Rectal smooth muscle tissue (tissue), 1 donor: ENCODE data around the gene MUC5B.

Source experiments
- H3K27ac ChIP-seq: one replicate; pipeline ENCODE4 v1.7.0; 2013; ENCODE audit warnings: low read depth, low read length, inconsistent platforms
- H3K27me3 ChIP-seq: one replicate; pipeline ENCODE4 v1.7.0; 2013; ENCODE audit warnings: low read length; ENCODE audit not compliant: control insufficient read depth, insufficient read depth
- H3K36me3 ChIP-seq: one replicate; pipeline ENCODE4 v1.7.0; 2013; ENCODE audit warnings: low read length; ENCODE audit not compliant: control insufficient read depth, insufficient read depth
- H3K4me1 ChIP-seq: one replicate; pipeline ENCODE4 v1.7.0; 2013; ENCODE audit warnings: low read length; ENCODE audit not compliant: control insufficient read depth, insufficient read depth
- H3K4me3 ChIP-seq: one replicate; pipeline ENCODE4 v1.7.0; 2013; ENCODE audit warnings: low read length
- H3K9ac ChIP-seq: one replicate; pipeline ENCODE4 v1.7.0; 2013; ENCODE audit warnings: low read length

The MUC5B gene

GRCh38 chr11:1231396-1232020, 8.6 kb downstream of the MUC5B start:
- peaks cover 2% of the 10 kb centered on the region for H3K27me3 ChIP-seq
- no peak overlapping the region for H3K9ac ChIP-seq
- H3K36me3 ChIP-seq = no peaks in the 10 kb centered on the region
- H3K4me1 ChIP-seq = no peaks in the 10 kb centered on the region
- H3K4me3 ChIP-seq = no peak overlapping the region
- H3K27ac ChIP-seq = no peak overlapping the region

GRCh38 chr11:1232021-1232882, 9.4 kb downstream of the MUC5B start:
- Histone ChIP-seq H3K27ac (no peak overlapping the region), H3K27me3 (peaks cover 2% of the 10 kb centered on the region), H3K4me3 (no peak overlapping the region), H3K4me1 (no peaks in the 10 kb centered on the region), H3K36me3 (no peaks in the 10 kb centered on the region), H3K9ac (no peak overlapping the region)

DNA sequence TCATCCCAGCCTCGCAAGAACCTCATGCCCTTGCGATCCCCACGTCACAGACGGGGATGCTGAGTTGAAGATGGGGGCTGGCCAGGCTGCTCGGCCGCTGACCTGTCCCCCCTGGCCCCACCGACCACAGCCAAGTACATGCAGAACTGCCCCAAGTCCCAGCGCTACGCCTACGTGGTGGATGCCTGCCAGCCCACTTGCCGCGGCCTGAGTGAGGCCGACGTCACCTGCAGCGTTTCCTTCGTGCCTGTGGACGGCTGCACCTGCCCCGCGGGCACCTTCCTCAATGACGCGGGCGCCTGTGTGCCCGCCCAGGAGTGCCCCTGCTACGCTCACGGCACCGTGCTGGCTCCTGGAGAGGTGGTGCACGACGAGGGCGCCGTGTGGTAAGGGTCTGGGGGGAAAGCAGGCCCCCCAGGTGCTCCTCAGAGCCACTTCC, 10.0 kb downstream of the MUC5B start:
- Histone ChIP-seq H3K36me3 (no peaks in the 10 kb centered on the region), H3K4me3 (no peak overlapping the region), H3K4me1 (no peaks in the 10 kb centered on the region), H3K27ac (no peak overlapping the region), H3K9ac (no peak overlapping the region), H3K27me3 (peaks cover 2% of the 10 kb centered on the region)

DNA sequence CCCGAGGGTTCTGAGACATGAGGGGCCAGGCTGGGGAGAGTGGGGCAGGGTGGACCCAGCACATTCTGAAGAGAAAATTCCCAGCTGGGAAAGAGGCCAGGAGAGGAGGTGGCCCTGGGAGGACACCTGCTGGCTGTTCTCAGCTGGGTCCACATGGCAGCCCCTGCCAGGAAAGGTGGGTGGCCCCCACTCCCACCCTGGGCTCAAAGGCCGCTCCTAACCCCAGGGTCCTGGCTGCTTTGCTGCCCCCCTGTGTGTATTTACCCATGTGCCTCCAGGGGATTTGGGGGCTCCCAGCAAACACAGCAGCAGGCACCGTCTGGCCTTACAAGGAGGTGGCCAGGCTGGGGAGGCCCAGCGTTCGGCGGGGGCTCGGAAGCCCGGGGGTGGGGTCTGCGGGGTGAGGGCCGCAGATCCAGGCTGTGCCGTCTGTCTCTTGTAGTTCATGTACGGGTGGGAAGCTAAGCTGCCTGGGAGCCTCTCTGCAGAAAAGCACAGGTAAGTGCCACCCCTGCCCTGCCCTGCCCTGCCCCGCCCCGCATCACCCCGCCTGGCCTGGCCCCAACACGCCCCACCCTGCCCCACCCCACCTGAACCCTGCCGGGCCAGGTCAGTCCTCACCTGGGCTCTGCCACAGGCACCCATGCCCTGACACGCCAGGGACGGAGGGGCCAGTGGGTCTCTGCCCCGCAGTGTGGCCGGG, 10.6 kb downstream of the MUC5B start:
- H3K27me3 ChIP-seq = peaks cover 2% of the 10 kb centered on the region
- H3K27ac ChIP-seq = no peak overlapping the region
- no peak overlapping the region for H3K9ac ChIP-seq
- H3K36me3 ChIP-seq = no peaks in the 10 kb centered on the region
- H3K4me3 ChIP-seq = no peak overlapping the region
- no peaks in the 10 kb centered on the region for H3K4me1 ChIP-seq

GRCh38 chr11:1234054-1234720, 11.3 kb downstream of the MUC5B start:
- Histone ChIP-seq H3K36me3 (no peaks in the 10 kb centered on the region), H3K27me3 (peaks cover 2% of the 10 kb centered on the region), H3K4me1 (no peaks in the 10 kb centered on the region), H3K27ac (no peak overlapping the region), H3K4me3 (no peak overlapping the region), H3K9ac (no peak overlapping the region)

DNA sequence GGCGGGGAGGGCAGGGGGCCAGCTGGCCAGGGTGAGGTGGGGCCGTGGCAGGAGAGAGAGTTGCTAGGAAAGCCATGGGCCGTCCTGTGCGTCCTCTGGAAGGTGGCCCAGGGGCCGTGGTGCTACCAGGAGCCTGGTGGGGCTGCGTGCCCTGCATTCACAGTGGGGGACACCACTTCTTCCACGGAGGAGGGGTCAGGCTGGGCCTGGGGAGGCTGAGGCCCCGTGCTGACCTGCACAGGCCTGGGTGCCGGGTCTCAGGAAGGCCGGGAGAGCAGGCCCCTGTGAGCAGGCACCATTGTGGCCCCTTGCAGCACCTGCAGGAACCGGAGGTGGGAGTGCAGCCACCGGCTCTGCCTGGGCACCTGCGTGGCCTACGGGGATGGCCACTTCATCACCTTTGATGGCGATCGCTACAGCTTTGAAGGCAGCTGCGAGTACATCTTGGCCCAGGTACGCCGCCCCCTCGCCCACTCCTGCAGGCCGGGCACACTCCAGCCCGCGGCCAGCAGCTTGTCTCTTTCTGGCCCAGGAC, 12.0 kb downstream of the MUC5B start:
- Histone ChIP-seq H3K27me3 (peaks cover 2% of the 10 kb centered on the region), H3K4me3 (no peak overlapping the region), H3K36me3 (no peaks in the 10 kb centered on the region), H3K4me1 (no peaks in the 10 kb centered on the region), H3K27ac (no peak overlapping the region), H3K9ac (no peak overlapping the region)

DNA sequence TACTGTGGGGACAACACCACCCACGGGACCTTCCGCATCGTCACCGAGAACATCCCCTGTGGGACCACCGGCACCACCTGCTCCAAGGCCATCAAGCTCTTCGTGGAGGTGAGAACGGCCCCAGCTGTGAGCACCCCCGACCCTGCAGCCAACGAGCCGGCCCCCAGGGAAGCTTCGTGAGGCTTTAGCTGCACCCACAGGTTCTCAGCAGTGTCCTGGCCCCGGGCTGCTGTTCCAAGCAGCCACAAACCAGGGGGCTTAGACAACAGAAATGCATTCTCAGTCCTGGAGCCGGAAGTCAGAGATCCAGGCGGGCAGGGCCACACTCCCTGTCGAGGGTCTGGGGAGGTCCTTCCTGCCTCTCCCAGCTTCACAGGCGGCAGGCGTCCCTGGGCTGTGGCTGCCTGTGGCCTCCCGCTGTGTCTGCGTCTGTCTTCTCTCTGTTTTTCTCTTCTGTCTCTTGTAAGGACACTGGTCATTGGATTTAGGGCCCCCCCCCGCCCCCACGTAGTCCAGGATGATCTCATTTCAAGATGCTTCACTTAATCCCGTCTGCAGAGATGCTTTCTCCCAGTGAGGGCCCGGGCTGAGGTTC, 12.5 kb downstream of the MUC5B start:
- H3K27ac ChIP-seq = no peak overlapping the region
- no peaks in the 10 kb centered on the region for H3K4me1 ChIP-seq
- no peak overlapping the region for H3K9ac ChIP-seq
- H3K36me3 ChIP-seq = no peaks in the 10 kb centered on the region
- no peak overlapping the region for H3K4me3 ChIP-seq
- peaks cover under 1% of the 10 kb centered on the region for H3K27me3 ChIP-seq

DNA sequence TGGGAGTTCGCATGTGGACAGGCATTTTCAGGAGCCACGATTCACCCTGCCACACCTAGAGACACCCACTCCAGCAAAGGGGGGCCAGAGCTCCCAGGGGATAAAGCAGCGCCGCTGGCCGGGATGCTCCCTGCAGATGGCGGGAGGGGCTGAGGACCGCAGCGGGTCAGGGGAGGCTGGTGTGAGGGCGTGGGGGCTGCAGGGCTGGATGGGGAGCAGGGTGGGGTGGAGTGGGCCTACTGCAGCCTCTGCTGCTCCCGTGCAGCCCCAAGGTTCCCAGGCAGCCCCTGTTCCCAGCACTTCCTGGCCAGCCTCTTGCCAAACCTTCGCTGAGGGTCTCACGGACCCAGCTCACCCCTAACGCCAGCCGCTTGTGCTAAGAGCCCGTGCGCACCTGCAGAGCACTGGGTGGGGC, 13.0 kb downstream of the MUC5B start:
- Histone ChIP-seq H3K27ac (no peak overlapping the region), H3K4me1 (no peaks in the 10 kb centered on the region), H3K4me3 (no peak overlapping the region), H3K9ac (no peak overlapping the region), H3K27me3 (no peaks in the 10 kb centered on the region), H3K36me3 (no peaks in the 10 kb centered on the region)

DNA sequence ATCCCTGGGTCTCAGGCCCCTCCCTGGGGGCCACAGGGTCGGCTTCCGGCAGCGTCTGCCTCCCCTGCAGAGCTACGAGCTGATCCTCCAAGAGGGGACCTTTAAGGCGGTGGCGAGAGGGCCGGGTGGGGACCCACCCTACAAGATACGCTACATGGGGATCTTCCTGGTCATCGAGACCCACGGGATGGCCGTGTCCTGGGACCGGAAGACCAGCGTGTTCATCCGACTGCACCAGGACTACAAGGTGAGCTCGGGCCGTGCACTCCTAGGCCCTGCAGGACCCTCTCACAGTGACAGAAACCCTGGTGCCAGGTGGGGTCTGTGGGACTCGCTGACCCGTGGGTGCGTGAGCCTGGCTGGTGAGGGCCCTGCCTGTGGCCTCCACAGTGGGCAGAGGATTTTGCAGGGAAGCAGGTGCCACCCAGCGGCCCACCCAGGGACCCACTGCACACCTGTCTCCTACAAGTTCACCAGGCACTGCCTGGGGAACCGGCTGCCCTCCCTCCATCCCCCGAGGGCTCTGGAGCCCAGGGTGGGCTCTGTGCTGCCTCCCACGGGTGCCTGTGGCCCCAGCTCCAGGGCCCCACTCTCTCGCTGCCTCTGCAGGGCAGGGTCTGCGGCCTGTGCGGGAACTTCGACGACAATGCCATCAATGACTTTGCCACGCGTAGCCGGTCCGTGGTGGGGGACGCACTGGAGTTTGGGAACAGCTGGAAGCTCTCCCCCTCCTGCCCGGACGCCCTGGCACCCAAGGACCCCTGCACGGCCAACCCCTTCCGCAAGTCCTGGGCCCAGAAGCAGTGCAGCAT, 13.7 kb downstream of the MUC5B start:
- H3K4me1 ChIP-seq = no peaks in the 10 kb centered on the region
- H3K9ac ChIP-seq = no peak overlapping the region
- H3K36me3 ChIP-seq = no peaks in the 10 kb centered on the region
- H3K27ac ChIP-seq = no peak overlapping the region
- no peaks in the 10 kb centered on the region for H3K27me3 ChIP-seq
- H3K4me3 ChIP-seq = no peak overlapping the region

- Histone ChIP-seq H3K36me3 (no peaks in the 10 kb centered on the region), H3K27me3 (no peaks in the 10 kb centered on the region), H3K4me1 (no peaks in the 10 kb centered on the region), H3K9ac (no peak overlapping the region), H3K4me3 (no peak overlapping the region), H3K27ac (no peak overlapping the region)
These were observed 14.3 kb downstream of the MUC5B start for GRCh38 chr11:1237128-1237580.

GRCh38 chr11:1237851-1238250, 15.0 kb downstream of the MUC5B start:
- H3K4me3 ChIP-seq = no peak overlapping the region
- no peak overlapping the region for H3K9ac ChIP-seq
- no peaks in the 10 kb centered on the region for H3K36me3 ChIP-seq
- H3K27ac ChIP-seq = no peak overlapping the region
- H3K27me3 ChIP-seq = no peaks in the 10 kb centered on the region
- H3K4me1 ChIP-seq = no peaks in the 10 kb centered on the region
